ENCODE results near the gene ABHD13. TPM values are rescaled to one million over a fixed set of nuclear protein-coding genes. Genes with fewer than 3 reads are reported as not detected.

Gene ABHD13
- 7.3 and 7.9 TPM in 2 replicates for total RNA-seq

DNA sequence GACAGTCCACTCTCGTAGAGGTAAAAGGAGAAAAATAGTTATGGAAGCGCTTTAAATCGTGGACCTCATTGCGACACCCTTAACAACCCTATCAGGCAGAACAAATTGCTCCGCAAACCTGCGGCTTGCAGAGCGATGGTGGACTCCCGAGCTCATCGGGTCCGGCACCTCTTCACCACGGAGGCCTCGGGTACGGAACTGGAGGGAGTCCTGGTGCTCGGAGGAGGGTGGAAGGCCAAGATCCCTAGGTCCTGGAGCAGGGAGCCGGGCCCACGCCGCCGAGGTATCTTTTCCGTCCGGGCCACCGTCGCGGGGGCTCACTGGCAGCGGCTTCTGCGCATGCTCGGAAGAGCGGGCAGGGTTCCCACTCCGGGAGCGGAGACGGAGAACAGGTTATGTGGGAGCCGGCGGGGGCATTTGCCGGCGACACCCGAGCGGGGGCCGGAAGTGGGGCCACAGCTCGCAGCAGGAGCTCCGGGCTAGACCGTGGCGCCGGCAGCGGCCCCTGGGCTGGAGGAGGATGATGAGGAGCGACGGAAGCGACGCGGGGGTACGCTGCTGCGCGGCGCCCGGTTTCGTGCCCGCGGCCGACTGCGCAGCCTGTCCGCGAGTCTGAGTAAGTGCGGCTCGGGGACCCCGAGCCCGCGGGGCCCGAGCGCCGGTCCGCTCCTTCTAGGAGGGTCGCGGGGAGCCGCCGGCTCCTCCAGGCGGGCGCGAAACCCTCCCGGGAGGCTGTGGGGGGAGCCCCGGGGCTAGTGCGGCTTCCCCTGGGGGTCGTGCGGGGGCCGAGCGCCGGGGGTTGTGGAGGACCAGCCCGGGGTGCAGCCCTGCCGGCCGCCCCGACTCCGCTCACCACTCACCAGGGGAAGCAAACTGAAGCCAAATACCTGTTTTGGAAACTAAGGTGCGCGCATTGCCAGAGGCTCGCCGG lies at the start of gene ABHD13:
ABHD13 (plus strand) TSS at position 349 of the 931 bp plus-strand sequence. CDS start 10,827 bp downstream, outside the sequence.

DNA sequence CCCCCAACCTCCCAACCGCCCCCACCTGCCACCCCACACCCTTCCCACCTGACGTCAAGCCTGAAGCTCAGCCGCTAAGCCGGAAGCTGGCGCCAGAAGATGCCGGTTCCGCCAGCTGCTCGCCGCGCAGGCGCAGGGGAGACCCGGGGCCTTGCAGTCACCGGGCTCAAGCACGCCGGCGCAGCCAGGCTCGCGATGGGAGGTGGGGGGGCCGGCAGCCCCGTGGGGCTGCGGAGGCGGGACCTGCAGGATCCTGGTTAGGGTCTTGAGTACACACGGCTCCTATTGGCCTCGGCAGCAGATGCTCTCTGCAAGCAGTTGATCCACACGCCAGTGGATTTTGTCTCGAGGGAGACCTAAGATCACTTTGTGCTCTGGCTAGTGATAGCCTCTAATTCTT lies 2.8 kb upstream of the ABHD13 start, which contains the start of gene LIG4:
LIG4 (minus strand) TSS at position 101 of the 400 bp plus-strand sequence. CDS start 4,268 bp downstream, outside the sequence.

DNA sequence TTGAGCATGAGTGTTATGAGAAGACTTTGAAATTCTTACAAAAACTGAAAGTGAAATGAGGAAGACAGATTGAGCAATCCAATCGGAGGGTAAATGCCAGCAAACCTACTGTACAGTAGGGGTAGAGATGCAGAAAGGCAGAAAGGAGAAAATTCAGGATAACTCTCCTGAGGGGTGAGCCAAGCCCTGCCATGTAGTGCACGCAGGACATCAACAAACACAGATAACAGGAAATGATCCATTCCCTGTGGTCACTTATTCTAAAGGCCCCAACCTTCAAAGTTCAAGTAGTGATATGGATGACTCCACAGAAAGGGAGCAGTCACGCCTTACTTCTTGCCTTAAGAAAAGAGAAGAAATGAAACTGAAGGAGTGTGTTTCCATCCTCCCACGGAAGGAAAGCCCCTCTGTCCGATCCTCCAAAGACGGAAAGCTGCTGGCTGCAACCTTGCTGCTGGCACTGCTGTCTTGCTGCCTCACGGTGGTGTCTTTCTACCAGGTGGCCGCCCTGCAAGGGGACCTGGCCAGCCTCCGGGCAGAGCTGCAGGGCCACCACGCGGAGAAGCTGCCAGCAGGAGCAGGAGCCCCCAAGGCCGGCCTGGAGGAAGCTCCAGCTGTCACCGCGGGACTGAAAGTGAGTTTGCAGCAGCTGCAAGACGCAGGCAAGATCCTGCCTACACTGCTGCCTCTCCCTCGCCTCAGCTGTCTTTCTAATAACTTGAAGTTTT lies 51.6 kb downstream of the ABHD13 start, which contains the start of gene TNFSF13B:
TNFSF13B (plus strand) TSS at position 118 of the 728 bp plus-strand sequence; CDS start at position 296, 178 bp downstream.

Other genes with a start within 250 kb of the ABHD13 start
- 7.3 and 7.4 TPM in 2 replicates for gene LIG4, start 2.9 kb upstream of the ABHD13 start, total RNA-seq
- 11.7 and 16.6 TPM in 2 replicates for gene TNFSF13B, start 51.3 kb downstream of the ABHD13 start, total RNA-seq

Data from smooth muscle cell of bladder (primary cell).